Breast epithelium (tissue), 4 donors: ENCODE data around the gene E2F2. TPM values are rescaled to one million over a fixed set of nuclear protein-coding genes. Genes with fewer than 3 reads are reported as not detected.

ENCODE experiments used
- DNase-seq, 2 donors: peaks; one replicate each; pipeline ENCODE4 v3.0.0-alpha.2; 2019; ENCODE audit warnings: low spot score in 2 of 2
- H3K27ac ChIP-seq, 2 donors: fragments of 200-600 bp; sonication (generic) in 1 of 2; one replicate each; pipeline ENCODE4 v1.5.1; 2016 to 2019; ENCODE audit warnings: mild to moderate bottlenecking in 1 of 2
- H3K27me3 ChIP-seq, 2 donors: fragments of 200-600 bp; sonication (generic) in 1 of 2; one replicate each; pipeline versions ENCODE4 v1.5.1 to v1.6.0; 2017 to 2019; ENCODE audit warnings: control low read depth in 1 of 2, mild to moderate bottlenecking in 1 of 2
- H3K36me3 ChIP-seq: fragments of 200-600 bp; one replicate; pipeline ENCODE4 v1.5.1; 2019
- H3K4me1 ChIP-seq, 2 donors: fragments of 200-600 bp; sonication (generic); one replicate each; pipeline ENCODE4 v1.5.1; 2016 to 2019; ENCODE audit warnings: control low read depth in 1 of 2
- H3K4me3 ChIP-seq, 3 donors: fragments of 200-600 bp; sonication (generic); 1 replicate in 2 of 3; 2 replicates in 1 of 3; pipeline ENCODE4 v1.5.1; 2016 to 2019; ENCODE audit warnings: mild to moderate bottlenecking in 3 of 3, moderate library complexity in 2 of 3
- H3K9me3 ChIP-seq, 2 donors: fragments of 200-600 bp; sonication (generic) in 1 of 2; one replicate each; pipeline ENCODE4 v1.5.1; 2016 to 2019; ENCODE audit warnings: control low read depth in 1 of 2
- POLR2A ChIP-seq: fragments of 450-650 bp; IDR thresholded peaks from one replicate; pipeline ENCODE4 v1.6.1; 2016; ENCODE audit warnings: antibody characterized with exemption, mild to moderate bottlenecking, moderate library complexity
- POLR2AphosphoS5 ChIP-seq, 3 donors: sonication (generic); formaldehyde crosslinking; IDR thresholded peaks; one replicate each; pipeline ENCODE4 v1.6.1; 2017; ENCODE audit warnings: antibody characterized with exemption in 3 of 3
- intact Hi-C: fragments of 100-400 bp; cut with DNase I; formaldehyde crosslinking; loops from one replicate; pipeline ENCODE4 v1.15.1; 2023; ENCODE audit warnings: low total_unique reads
- total RNA-seq, 3 donors: library from RNA; depleted of rRNA; stranded (reverse); fragments of >200 nt; gene quantifications; one replicate each; pipeline ENCODE4 v1.1.0, GENCODE V29; 2016
- TF ChIP-seq, protein P1 (sequence below), 3 donors: fragments of 450-650 bp; IDR thresholded peaks; one replicate each; pipeline ENCODE4 v1.5.1; 2016 to 2017; ENCODE audit warnings: antibody characterized with exemption in 3 of 3, mild to moderate bottlenecking in 3 of 3, moderate library complexity in 3 of 3

E2F2 gene
- total RNA-seq, 3 donors from 2014 or later, result under 0.01 to 0.73 (median 0.33) TPM

DNA sequence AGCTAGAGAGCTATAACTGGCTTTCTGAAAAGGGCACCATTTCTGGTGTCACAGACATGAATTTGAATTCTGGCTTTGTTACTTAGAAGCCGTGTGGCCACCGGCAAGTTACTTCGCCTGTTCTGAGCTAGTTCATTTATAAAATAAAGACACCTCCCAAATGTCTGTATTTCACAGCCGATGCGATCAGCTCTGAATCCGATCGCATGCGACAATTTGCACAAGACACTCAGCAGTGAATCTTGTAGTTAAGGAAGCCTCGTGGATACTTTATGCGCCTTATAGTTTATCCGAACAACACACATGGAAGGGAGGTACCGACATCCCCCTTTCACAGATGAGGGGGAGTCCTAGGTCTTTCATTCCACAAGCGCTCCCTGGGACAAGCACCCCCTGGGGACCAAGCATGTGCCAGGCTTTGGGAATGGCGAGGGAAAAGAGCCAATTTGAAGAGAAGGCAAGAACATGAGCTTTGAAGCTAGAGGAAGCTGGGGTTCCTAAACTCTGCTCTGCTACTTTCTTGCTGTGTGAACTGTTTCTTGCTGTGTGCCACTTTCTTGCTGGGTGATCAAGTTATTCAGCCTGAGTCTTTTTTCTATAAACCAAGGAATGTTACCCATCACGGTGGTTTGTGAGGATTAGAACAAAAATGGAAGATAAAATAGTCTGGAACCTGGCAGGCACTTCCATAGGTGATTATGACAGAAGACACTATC, 24.4 kb upstream of the E2F2 start:
- H3K9me3 ChIP-seq, result no peaks in the 10 kb centered on the region
- H3K36me3 ChIP-seq, result no peaks in the 10 kb centered on the region
- H3K27me3 ChIP-seq, result no peaks in the 10 kb centered on the region
- DNase-seq, result no peak
- intact Hi-C loops, result no loop called here
- TF ChIP-seq POLR2A (no peak), POLR2AphosphoS5 (IDR thresholded peaks at IDR 0.05) (no peak)
- TF ChIP-seq, protein P1, sequence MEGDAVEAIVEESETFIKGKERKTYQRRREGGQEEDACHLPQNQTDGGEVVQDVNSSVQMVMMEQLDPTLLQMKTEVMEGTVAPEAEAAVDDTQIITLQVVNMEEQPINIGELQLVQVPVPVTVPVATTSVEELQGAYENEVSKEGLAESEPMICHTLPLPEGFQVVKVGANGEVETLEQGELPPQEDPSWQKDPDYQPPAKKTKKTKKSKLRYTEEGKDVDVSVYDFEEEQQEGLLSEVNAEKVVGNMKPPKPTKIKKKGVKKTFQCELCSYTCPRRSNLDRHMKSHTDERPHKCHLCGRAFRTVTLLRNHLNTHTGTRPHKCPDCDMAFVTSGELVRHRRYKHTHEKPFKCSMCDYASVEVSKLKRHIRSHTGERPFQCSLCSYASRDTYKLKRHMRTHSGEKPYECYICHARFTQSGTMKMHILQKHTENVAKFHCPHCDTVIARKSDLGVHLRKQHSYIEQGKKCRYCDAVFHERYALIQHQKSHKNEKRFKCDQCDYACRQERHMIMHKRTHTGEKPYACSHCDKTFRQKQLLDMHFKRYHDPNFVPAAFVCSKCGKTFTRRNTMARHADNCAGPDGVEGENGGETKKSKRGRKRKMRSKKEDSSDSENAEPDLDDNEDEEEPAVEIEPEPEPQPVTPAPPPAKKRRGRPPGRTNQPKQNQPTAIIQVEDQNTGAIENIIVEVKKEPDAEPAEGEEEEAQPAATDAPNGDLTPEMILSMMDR (IDR thresholded peaks at IDR 0.05), result no peak
- H3K4me3 ChIP-seq, result peak overlapping the region; percentile 67 to 79 (median 68)
- H3K4me1 ChIP-seq, result peaks cover 0 to 7% of the 10 kb centered on the region in 2 donors
- H3K27ac ChIP-seq, result peak overlapping the region; percentile 93 to 94

DNA sequence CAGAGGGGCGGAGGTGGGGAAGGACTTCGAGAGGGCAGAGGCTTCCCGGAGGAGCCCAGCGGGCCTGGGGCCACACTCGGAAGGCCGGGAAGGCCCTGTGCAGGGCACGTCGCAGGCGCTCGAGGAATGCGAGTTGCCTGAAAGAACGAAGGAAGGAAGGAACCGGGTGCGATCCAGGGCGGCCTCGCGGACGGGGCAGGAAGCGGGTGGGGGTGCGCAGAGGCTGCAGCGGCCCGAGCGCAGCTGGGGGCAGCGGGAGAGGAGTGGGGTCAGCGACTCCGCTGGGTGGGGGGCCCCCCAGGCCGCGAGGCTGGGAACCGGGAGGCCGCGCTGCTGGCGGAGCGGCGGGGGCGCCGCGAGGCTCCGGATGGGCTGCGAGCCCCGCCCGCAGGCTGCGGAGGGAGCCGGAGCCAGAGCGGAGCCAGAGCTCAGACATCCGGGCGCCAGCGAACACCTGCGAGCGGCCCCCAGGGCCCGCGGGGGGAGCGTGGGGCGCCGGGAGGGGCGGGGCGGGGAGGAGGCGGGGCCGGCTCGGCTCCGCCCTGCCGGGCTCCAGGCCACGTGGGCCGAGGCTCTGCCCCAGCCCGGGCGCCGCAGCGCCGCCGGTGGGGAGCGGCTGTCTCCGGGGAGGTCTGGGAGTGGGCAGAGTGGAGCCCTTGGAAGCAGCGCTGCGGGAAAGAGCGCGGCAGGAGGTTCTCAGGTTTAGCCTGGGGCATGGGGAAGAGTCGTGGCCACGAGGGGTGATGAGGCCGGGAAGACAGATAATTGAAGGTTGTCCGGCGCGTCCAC, 23.6 kb upstream of the E2F2 start:
- H3K27ac ChIP-seq, result peak overlapping the region; percentile 93 to 94
- H3K4me1 ChIP-seq, result no peaks in the 10 kb centered on the region
- no peaks in the 10 kb centered on the region for H3K9me3 ChIP-seq
- DNase-seq, result peak; percentile 73 to 81
- peak overlapping the region; percentile 67 to 79 (median 68) for H3K4me3 ChIP-seq
- no peaks in the 10 kb centered on the region for H3K36me3 ChIP-seq
- intact Hi-C loops, result no loop called here
- no peaks in the 10 kb centered on the region for H3K27me3 ChIP-seq
- TF ChIP-seq, protein P1 (IDR thresholded peaks at IDR 0.05), result no peak
- TF ChIP-seq POLR2AphosphoS5 (IDR thresholded peaks at IDR 0.05), result peak; percentile 32 to 42 (median 35)

DNA sequence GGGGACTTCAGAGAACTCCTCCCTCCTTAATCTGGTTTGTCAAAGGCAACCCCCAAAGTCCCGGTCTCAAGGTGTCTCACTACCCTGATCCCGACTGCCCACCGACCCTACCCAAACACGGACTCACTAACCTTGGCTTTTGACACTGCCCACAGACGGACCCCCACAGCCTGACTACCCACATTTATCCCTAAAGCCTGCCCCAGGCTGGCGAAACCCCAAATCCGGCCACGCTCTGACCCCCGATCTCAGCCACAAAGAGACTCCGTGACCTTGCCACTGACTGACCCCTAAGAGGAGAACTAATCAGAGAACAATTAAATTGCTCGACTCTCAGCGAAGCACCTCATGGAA, 23.1 kb upstream of the E2F2 start:
- Histone ChIP-seq H3K4me3 (peak overlapping the region; percentile 67 to 79 (median 68)), H3K27me3 (no peaks in the 10 kb centered on the region), H3K27ac (peak overlapping the region; percentile 93 to 94), H3K4me1 (no peaks in the 10 kb centered on the region), H3K36me3 (no peaks in the 10 kb centered on the region), H3K9me3 (no peaks in the 10 kb centered on the region)
- intact Hi-C loops, result no loop called here
- TF ChIP-seq, protein P1 (IDR thresholded peaks at IDR 0.05), result no peak
- TF ChIP-seq POLR2A, result no peak
- no peak for TF ChIP-seq POLR2AphosphoS5 (IDR thresholded peaks at IDR 0.05)
- no peak for DNase-seq

DNA sequence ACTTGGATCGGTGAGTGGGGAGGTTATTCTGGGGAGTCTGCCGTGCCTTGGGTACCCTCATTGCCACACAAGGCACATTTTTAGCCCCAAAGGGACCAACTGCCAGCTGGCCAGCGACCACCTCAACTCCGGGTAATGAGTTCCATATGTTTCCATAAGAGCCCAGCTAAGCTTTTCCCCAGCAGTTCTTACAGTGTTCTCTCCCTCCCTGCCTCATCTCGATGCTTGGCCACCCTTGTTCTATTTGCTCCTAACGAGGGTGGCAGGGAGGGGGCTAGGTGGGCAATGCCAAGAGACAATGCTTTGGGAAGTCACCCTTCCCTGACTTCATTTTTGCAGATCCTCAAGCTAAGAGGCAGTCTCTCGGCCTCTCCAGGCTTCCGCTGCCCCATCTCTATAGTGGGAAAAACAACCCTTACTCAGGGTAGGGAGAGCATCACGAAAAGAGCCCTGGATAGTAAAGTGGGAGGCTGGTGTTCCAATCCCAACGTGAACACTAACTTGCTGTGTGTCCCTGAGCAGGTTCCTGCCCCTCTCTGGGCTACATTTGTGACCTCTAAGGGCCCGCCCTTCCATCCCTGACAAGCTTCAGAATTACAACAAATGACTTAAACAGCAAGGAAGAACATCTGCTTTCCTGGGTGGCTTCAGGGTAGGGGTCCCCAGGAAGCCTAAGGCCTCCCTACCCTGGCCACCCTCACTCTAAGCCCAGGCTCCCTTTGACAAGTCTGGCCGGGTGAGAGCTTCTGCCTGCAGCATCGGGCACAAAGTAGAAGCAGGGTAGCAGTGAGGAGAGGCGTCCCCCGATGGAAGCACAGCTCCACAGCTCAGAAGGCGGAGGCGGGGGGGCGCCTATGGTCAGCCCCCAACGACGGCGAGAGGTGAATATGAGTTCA, 22.4 kb upstream of the E2F2 start:
- peak overlapping the region in 1 of 3 donors; percentile 68 for H3K4me3 ChIP-seq
- TF ChIP-seq POLR2A (no peak), POLR2AphosphoS5 (IDR thresholded peaks at IDR 0.05) (no peak)
- TF ChIP-seq, protein P1 (IDR thresholded peaks at IDR 0.05), result no peak
- intact Hi-C loops, result loop anchor here (2.0 kb wide), 1 partner anchor 83 kb away; no protein-coding TSS in a partner anchor

More for the DNA sequence above, 22.4 kb upstream of the E2F2 start:
- H3K27me3 ChIP-seq, result no peaks in the 10 kb centered on the region
- no peaks in the 10 kb centered on the region for H3K9me3 ChIP-seq
- DNase-seq, result no peak
- H3K36me3 ChIP-seq, result no peaks in the 10 kb centered on the region
- peak overlapping the region; percentile 93 to 94 for H3K27ac ChIP-seq
- no peaks in the 10 kb centered on the region for H3K4me1 ChIP-seq
